A549 (cell line): Measurements from ENCODE around the gene TMEM63C. TPM values are rescaled to one million over a fixed set of nuclear protein-coding genes. Genes with fewer than 3 reads are reported as not detected.

Source experiments
- ATAC-seq, 2 experiments: fragments of 200-7000 bp in 1 of 2; fragments of >200 bp in 1 of 2; cut with Nextera tagmentation in 1 of 2; cut with Tn5 transposase in 1 of 2; 3 replicates each; pipeline versions ENCODE4 v1.8.0 to v1.9.1; 2018 to 2020; ENCODE audit warnings: mild to moderate bottlenecking in 1 of 2, moderate library complexity in 1 of 2
- CTCF ChIA-PET: fragments of 300-600 bp; sonication (Branson Sonifier 250); formaldehyde crosslinking; extraction: SDS; loops from one replicate; lab custom pipeline; 2021; ENCODE audit warnings: antibody characterized with exemption, inconsistent platforms; lab: Yijun Ruan, JAX
- POLR2A ChIA-PET: fragments of 350-600 bp; formaldehyde crosslinking; extraction: SDS; loops from one replicate; lab custom pipeline; 2021; ENCODE audit warnings: antibody characterized with exemption, inconsistent platforms; lab: Yijun Ruan, JAX
- DNase-seq, 2 experiments: peaks; one replicate each; pipeline versions ENCODE4 v3.0.0 to v3.0.0-alpha.2; 2011 to 2016; ENCODE audit warnings: low read depth in 1 of 2, low spot score in 1 of 2
- FAIRE-seq: peaks from 2 replicates; lab custom pipeline; 2011; peaks lifted over from hg19 to GRCh38; lab: Jason Lieb, UNC
- H3K27ac ChIP-seq, 2 experiments: fragments of >200 bp; sonication (Bioruptor Twin); formaldehyde crosslinking; 3 replicates each; pipeline ENCODE4 v1.5.1; 2016 to 2017
- H3K4me1 ChIP-seq: fragments of >200 bp; sonication (Bioruptor Twin); formaldehyde crosslinking; 3 replicates; pipeline ENCODE4 v1.6.1; 2016
- H3K4me2 ChIP-seq: fragments of >200 bp; sonication (Bioruptor Twin); formaldehyde crosslinking; 3 replicates; pipeline ENCODE4 v1.6.1; 2016
- H3K4me3 ChIP-seq: fragments of >200 bp; sonication (Bioruptor Twin); formaldehyde crosslinking; 3 replicates; pipeline ENCODE4 v1.5.1; 2016
- H3K9me3 ChIP-seq: fragments of >200 bp; sonication (Bioruptor Twin); formaldehyde crosslinking; 3 replicates; pipeline ENCODE4 v1.6.1; 2016
- ATOH8 ChIP-seq: fragments of 250-450 bp; sonication (Bioruptor Pico); IDR thresholded peaks from 2 replicates; pipeline ENCODE4 v1.5.0; 2020; ENCODE audit warnings: low read depth, mild to moderate bottlenecking, moderate library complexity
- BCL3 ChIP-seq: fragments of >200 bp; sonication (Bioruptor Twin); formaldehyde crosslinking; IDR thresholded peaks from 3 replicates; pipeline ENCODE4 v1.6.1; 2016
- BHLHE40 ChIP-seq: IDR thresholded peaks from 2 replicates; pipeline ENCODE4 v1.6.1; 2012; ENCODE audit warnings: low read depth, low read length, inconsistent platforms
- CBX2 ChIP-seq: fragments of 200-600 bp; sonication (generic); IDR thresholded peaks from 2 replicates; pipeline ENCODE4 v1.6.1; 2016; ENCODE audit warnings: low read depth, mild to moderate bottlenecking, borderline replicate concordance
- CBX8 ChIP-seq: fragments of 200-600 bp; sonication (generic); IDR thresholded peaks from 2 replicates; pipeline ENCODE4 v1.6.1; 2016
- CEBPB ChIP-seq, 2 experiments: fragments of >200 bp in 1 of 2; sonication (Bioruptor Twin) in 1 of 2; formaldehyde crosslinking in 1 of 2; IDR thresholded peaks; 2 replicates each; pipeline ENCODE4 v1.6.1; 2012 to 2016
- CHD2 ChIP-seq: fragments of 150-350 bp; IDR thresholded peaks from 2 replicates; pipeline ENCODE4 v1.6.1; 2014; ENCODE audit warnings: low read length; ENCODE audit not compliant: partially characterized antibody
- E2F6 ChIP-seq: IDR thresholded peaks from 2 replicates; pipeline ENCODE4 v1.6.1; 2012; ENCODE audit warnings: low read depth, borderline replicate concordance
- EHF ChIP-seq: fragments of 250-450 bp; sonication (Bioruptor Pico); IDR thresholded peaks from 2 replicates; pipeline ENCODE4 v1.5.0; 2020; ENCODE audit warnings: mild to moderate bottlenecking
- ELK1 ChIP-seq: fragments of 150-350 bp; IDR thresholded peaks from 2 replicates; pipeline ENCODE4 v1.6.1; 2014; ENCODE audit warnings: low read depth, mild to moderate bottlenecking, low read length
- ESRRA ChIP-seq: fragments of 150-350 bp; IDR thresholded peaks from 2 replicates; pipeline ENCODE4 v1.6.1; 2014; ENCODE audit warnings: mild to moderate bottlenecking, low read length, borderline replicate concordance
- FOSB ChIP-seq: fragments of 250-450 bp; sonication (Bioruptor Pico); IDR thresholded peaks from 2 replicates; pipeline ENCODE4 v1.5.0; 2020; ENCODE audit warnings: mild to moderate bottlenecking, moderate library complexity
- FOSL2 ChIP-seq, 2 experiments: fragments of 450-650 bp in 1 of 2; fragments of >200 bp in 1 of 2; sonication (Bioruptor Twin) in 1 of 2; formaldehyde crosslinking; IDR thresholded peaks; 2 replicates each; pipeline versions ENCODE4 v1.5.0 to v1.6.1; 2016 to 2020; ENCODE audit warnings: mild to moderate bottlenecking in 1 of 2, moderate library complexity in 1 of 2
- FOXS1 ChIP-seq: fragments of 250-450 bp; sonication (Bioruptor Pico); IDR thresholded peaks from 2 replicates; pipeline ENCODE4 v1.5.0; 2020; ENCODE audit warnings: mild to moderate bottlenecking, moderate library complexity
- HEYL ChIP-seq: fragments of 250-450 bp; sonication (Bioruptor Pico); IDR thresholded peaks from 2 replicates; pipeline ENCODE4 v1.8.0; 2021; ENCODE audit warnings: mild to moderate bottlenecking, moderate library complexity
- HMGXB4 ChIP-seq: fragments of 250-450 bp; sonication (Bioruptor Pico); IDR thresholded peaks from 2 replicates; pipeline ENCODE4 v1.5.0; 2021; ENCODE audit warnings: mild to moderate bottlenecking, moderate library complexity, borderline replicate concordance
- HOXB5 ChIP-seq: fragments of 250-450 bp; sonication (Bioruptor Pico); IDR thresholded peaks from 2 replicates; pipeline ENCODE4 v1.5.0; 2020; ENCODE audit warnings: mild to moderate bottlenecking, moderate library complexity
- JUN ChIP-seq, 2 experiments: fragments of >200 bp; sonication (Bioruptor Twin); formaldehyde crosslinking; IDR thresholded peaks; 2 replicates in 1 of 2; 3 replicates in 1 of 2; pipeline ENCODE4 v1.6.1; 2016 to 2017
- JUNB ChIP-seq: fragments of >200 bp; sonication (Bioruptor Twin); formaldehyde crosslinking; IDR thresholded peaks from 2 replicates; pipeline ENCODE4 v1.6.1; 2016
- KDM1A ChIP-seq: fragments of 200-600 bp; sonication (generic); IDR thresholded peaks from 2 replicates; pipeline ENCODE4 v1.6.1; 2016; ENCODE audit warnings: low read depth, mild to moderate bottlenecking
- MAX ChIP-seq: IDR thresholded peaks from 2 replicates; pipeline ENCODE4 v1.6.1; 2012
- NFE2L2 ChIP-seq: fragments of 150-350 bp; conservative IDR thresholded peaks from 2 replicates; pipeline ENCODE4 v1.6.1; 2014; ENCODE audit warnings: low read length
- NPAS2 ChIP-seq: fragments of 250-450 bp; sonication (Bioruptor Pico); IDR thresholded peaks from 2 replicates; pipeline ENCODE4 v1.8.0; 2022; ENCODE audit warnings: mild to moderate bottlenecking, moderate library complexity, borderline replicate concordance
- PHF8 ChIP-seq: fragments of 200-600 bp; sonication (generic); IDR thresholded peaks from 2 replicates; pipeline ENCODE4 v1.6.1; 2016; ENCODE audit warnings: low read depth, mild to moderate bottlenecking, antibody characterized with exemption, moderate library complexity, borderline replicate concordance
- RAD21 ChIP-seq, 2 experiments: fragments of >200 bp in 1 of 2; sonication (Bioruptor Twin) in 1 of 2; formaldehyde crosslinking in 1 of 2; IDR thresholded peaks in 1 of 2; conservative IDR thresholded peaks in 1 of 2; 2 replicates in 1 of 2; 3 replicates in 1 of 2; pipeline ENCODE4 v1.6.1; 2012 to 2018; ENCODE audit warnings: inconsistent platforms in 1 of 2
- USF2 ChIP-seq: fragments of 450-650 bp; IDR thresholded peaks from 2 replicates; pipeline ENCODE4 v1.6.1; 2014; ENCODE audit warnings: antibody characterized with exemption
- ZC3H11A ChIP-seq: fragments of 450-650 bp; IDR thresholded peaks from 2 replicates; pipeline ENCODE4 v1.6.1; 2014; ENCODE audit warnings: antibody characterized with exemption, mild to moderate bottlenecking
- ZSCAN20 ChIP-seq: fragments of 250-450 bp; sonication (Bioruptor Pico); IDR thresholded peaks from 2 replicates; pipeline ENCODE4 v1.8.0; 2022; ENCODE audit warnings: mild to moderate bottlenecking, moderate library complexity
- WGBS: methylation state at CpG from one replicate; pipeline ENCODE4 v1.1.6; 2017; ENCODE audit errors: missing lambda C conversion rate; 5-methylcytosine and 5-hydroxymethylcytosine counted together
- polyA plus RNA-seq, 4 experiments: library from polyadenylated mRNA; depleted of rRNA in 3 of 4; stranded (reverse); fragments of >200 nt; fragmentation: RNase III in 1 of 4; extraction: RNeasy Plus Mini Kit Qiagen cat#74134 plus additional on column Dnase treatment in 1 of 4; gene quantifications; 2 replicates in 3 of 4; 3 replicates in 1 of 4; pipeline ENCODE4 v1.2.3, GENCODE V29; 2011 to 2017

The TMEM63C gene
- polyA plus RNA-seq, 2 of the 4 experiments (the other 2 are of a cell fraction) = 0.43 to 0.57 TPM

GRCh38 chr14:77284066-77284465, 102.5 kb downstream of the TMEM63C start:
- DNase-seq = no peak
- POLR2A ChIA-PET = no interaction called here
- Histone ChIP-seq H3K4me3 (no peak overlapping the region), H3K4me1 (no peaks in the 10 kb centered on the region), H3K9me3 (no peaks in the 10 kb centered on the region), H3K27ac (no peak overlapping the region), H3K4me2 (no peak overlapping the region)
- ATAC-seq = no peak
- TF ChIP-seq MAX = no peak
- no peak for TF ChIP-seq CBX8
- no peak for TF ChIP-seq PHF8
- no peak for TF ChIP-seq JUNB
- WGBS = 77% methylated on average over 4 of the region's 4 CpGs
- no peak for FAIRE-seq
- CTCF ChIA-PET = interaction anchor here (0.7 to 3.0 kb wide), 8 partner anchors 14 to 140 kb away, joined by 3 to 13 read pairs (median 5); no protein-coding TSS in a partner anchor

- ATAC-seq (no peak), DNase-seq (no peak), FAIRE-seq (no peak)
- no peak overlapping the region for H3K4me3 ChIP-seq
- 89% methylated on average over 5 of the region's 5 CpGs for WGBS
- H3K4me2 ChIP-seq = no peak overlapping the region
- no peaks in the 10 kb centered on the region for H3K9me3 ChIP-seq
- POLR2A ChIA-PET = no interaction called here
- H3K27ac ChIP-seq = no peak overlapping the region
- CTCF ChIA-PET = interaction anchor here (0.7 to 3.0 kb wide), 5 partner anchors 14 to 141 kb away, joined by 3 to 13 read pairs (median 7); no protein-coding TSS in a partner anchor
- no peaks in the 10 kb centered on the region for H3K4me1 ChIP-seq
- TF ChIP-seq ATOH8 (CRISPR knock-in tag) (no peak), BCL3 (no peak), ZSCAN20 (no peak), CEBPB (IDR thresholded peaks at IDR 0.05) (no peak), JUNB (no peak), HOXB5 (CRISPR knock-in tag) (no peak), EHF (no peak), CBX8 (no peak), JUN (IDR thresholded peaks at IDR 0.05) (no peak), NFE2L2 (no peak), NPAS2 (no peak), FOSB (no peak)
These were observed 102.9 kb downstream of the TMEM63C start for GRCh38 chr14:77284466-77284865.

GRCh38 chr14:77286576-77286975, 105.0 kb downstream of the TMEM63C start:
- no peaks in the 10 kb centered on the region for H3K4me1 ChIP-seq
- CTCF ChIA-PET = interaction anchor here (3.1 to 7.1 kb wide), 2 partner anchors 14 to 134 kb away, joined by 8 to 53 read pairs; no protein-coding TSS in a partner anchor
- H3K9me3 ChIP-seq = no peaks in the 10 kb centered on the region
- H3K4me3 ChIP-seq = no peak overlapping the region
- DNase-seq (no peak), FAIRE-seq (no peak), ATAC-seq (no peak)
- H3K4me2 ChIP-seq = no peak overlapping the region
- POLR2A ChIA-PET = interaction anchor here (0.7 kb wide), 1 partner anchor 40 kb away, joined by 5 read pairs; no protein-coding TSS in a partner anchor
- no peak for TF ChIP-seq ZC3H11A
- no peak for TF ChIP-seq HEYL
- TF ChIP-seq FOXS1 (CRISPR knock-in tag) = no peak
- no peak for TF ChIP-seq RAD21 (conservative IDR thresholded peaks at IDR 0.05 in 1 of 2, IDR thresholded peaks at IDR 0.05 in 1 of 2)
- TF ChIP-seq ZSCAN20 = no peak
- TF ChIP-seq KDM1A = no peak
- TF ChIP-seq ESRRA = no peak
- no peak for TF ChIP-seq ELK1
- no peak for TF ChIP-seq CBX8
- TF ChIP-seq USF2 = no peak
- TF ChIP-seq HMGXB4 (CRISPR knock-in tag) = no peak
- TF ChIP-seq E2F6 = no peak
- no peak for TF ChIP-seq FOSL2 (IDR thresholded peaks at IDR 0.05)
- TF ChIP-seq FOSL2 (CRISPR knock-in tag; IDR thresholded peaks at IDR 0.05) = no peak
- TF ChIP-seq FOSB = no peak
- TF ChIP-seq CHD2 = no peak
- no peak for TF ChIP-seq JUN (IDR thresholded peaks at IDR 0.05)
- TF ChIP-seq NFE2L2 = no peak
- TF ChIP-seq CBX2 = no peak
- TF ChIP-seq BHLHE40 = no peak
- no peak overlapping the region for H3K27ac ChIP-seq
- 95% methylated on average over 5 of the region's 5 CpGs for WGBS
